ENCODE results near the gene HEATR5A.
"Not testable (repeated sequence)": the region's sequence is repeated elsewhere in the genome, so short reads cannot be mapped to it uniquely, and the experiment has no call there.

Gene HEATR5A

GRCh38 chr14:31420319-31421111, at the start of gene HEATR5A:
Gene HEATR5A (minus strand): TSS chr14:31420550. CDS start chr14:31402975, 17,575 bp downstream.
- peak; percentile 93 for DNase-seq (ENCODE audit: low spot score)

DNA sequence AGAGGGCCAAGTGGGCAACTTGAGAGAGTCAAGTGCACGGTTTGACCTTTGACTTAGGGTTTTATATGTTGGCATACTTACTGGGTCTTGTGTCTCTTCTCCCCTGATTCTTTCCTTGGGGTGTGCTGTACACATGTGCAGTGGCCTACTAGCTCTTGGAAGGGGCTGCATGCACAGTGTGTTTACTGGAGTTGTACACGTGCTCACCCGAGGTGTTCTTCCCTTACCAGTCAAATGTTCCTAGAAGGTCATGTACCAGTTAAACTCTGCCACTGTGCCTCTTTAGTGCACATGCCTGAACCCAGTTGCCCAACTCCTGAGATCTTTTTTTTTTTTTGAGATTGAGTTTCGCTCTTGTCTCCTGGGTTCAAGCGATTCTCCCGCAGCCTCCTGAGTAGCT, 46.2 kb upstream of the HEATR5A start:
- DNase-seq (ENCODE audit: low spot score), result no peak

DNA sequence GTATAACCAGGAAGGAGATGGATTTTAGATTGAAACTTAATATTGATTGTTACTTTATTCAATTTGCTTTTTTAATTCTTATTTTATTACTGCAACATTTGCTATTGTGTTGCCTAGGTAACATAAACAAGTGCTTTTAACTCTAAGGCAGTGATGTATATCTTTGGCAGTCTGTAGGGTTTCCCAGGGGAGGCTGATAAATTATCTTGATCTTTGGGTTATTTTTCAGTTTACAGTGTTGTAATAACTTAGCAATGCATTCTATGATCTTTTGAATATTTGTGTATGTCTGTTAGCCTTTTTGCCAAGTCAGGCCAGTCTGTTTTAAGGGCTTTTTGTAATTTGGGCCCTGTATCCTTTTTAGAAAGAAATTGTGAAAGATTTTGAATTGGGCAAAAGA, 44.8 kb upstream of the HEATR5A start:
- no peak for DNase-seq (ENCODE audit: low spot score)

GRCh38 chr14:31462450-31462849, 42.1 kb upstream of the HEATR5A start:
- not testable (repeated sequence) for DNase-seq (ENCODE audit: low spot score)

DNA sequence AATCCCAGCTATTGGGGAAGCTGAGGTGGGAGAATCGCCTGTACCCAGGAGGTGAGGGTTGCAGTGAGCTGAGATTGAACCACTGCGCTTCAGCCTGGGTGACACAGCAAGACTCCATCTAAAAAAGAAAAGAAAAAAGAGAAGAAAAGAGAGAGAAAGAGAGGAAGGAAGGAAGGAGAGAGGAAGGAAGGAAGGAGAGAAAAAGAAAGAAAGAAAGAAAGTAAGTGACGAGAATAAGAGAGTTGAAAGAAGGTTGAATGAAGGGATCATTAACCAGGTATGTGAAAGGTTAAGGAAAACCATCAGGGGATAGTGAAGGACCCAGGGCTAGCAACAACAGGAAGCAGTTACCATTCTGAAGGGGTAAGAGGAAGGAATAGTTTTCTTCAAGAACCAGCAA, 41.2 kb upstream of the HEATR5A start:
- no peak for DNase-seq (ENCODE audit: low spot score)

- DNase-seq (ENCODE audit: low spot score), result no peak
These were observed 37.6 kb upstream of the HEATR5A start for GRCh38 chr14:31457665-31458659.

GRCh38 chr14:31456841-31457664, 36.7 kb upstream of the HEATR5A start, which contains the start of gene DTD2:
Gene DTD2 (minus strand): TSS chr14:31457506. CDS start chr14:31457393, 113 bp downstream.
- peak; percentile 94 for DNase-seq (ENCODE audit: low spot score)

DNA sequence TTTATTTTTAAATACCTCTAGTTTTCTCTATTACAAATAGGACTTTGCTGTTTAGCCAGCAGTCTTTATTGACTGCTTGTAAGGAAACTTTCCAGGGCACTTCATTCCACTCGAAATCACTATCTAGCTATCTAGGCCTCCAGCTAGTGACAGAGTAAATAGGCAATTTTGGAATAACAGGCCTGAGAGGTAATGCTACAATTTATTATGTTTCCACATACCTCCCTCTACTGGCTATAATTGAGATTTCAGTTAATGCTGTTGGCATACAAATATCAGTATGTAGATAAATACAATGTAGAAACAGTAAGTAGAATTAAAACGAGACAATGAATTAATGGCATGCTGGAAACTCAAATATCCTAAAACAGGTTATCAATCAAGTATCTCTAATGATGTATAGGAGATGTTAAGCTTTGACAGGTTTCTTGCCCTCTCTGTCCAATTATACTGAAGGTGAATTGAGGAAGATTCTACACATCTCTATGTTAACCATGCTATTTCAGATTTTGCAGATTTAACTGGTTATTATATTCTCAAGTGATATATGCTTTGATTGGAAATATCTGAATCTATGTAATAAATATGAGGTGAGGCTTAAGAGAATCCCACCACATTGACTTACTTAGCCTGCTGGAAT, 29.7 kb upstream of the HEATR5A start:
- DNase-seq (ENCODE audit: low spot score), result peak; percentile 31

DNA sequence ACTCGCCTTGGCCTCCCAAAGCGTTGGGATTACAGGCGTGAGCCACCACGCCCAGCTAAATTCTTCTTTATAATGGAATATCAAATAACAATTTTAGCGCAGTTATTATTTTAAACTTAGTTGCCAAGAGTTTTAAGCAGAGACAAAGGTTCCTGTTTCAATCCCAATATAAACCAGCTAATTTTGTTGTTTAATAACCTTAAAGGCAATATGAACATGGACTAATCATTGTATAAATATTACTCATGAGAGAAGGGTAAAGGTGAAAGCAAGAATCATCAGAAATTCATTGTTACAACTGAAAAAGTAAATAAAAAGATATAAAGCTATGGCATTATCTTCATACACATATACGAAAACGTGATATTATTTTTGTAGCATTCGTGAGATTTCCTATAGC, 28.8 kb upstream of the HEATR5A start:
- no peak for DNase-seq (ENCODE audit: low spot score)

- no peak for DNase-seq (ENCODE audit: low spot score)
These were observed 25.4 kb upstream of the HEATR5A start for GRCh38 chr14:31445703-31446102.

DNA sequence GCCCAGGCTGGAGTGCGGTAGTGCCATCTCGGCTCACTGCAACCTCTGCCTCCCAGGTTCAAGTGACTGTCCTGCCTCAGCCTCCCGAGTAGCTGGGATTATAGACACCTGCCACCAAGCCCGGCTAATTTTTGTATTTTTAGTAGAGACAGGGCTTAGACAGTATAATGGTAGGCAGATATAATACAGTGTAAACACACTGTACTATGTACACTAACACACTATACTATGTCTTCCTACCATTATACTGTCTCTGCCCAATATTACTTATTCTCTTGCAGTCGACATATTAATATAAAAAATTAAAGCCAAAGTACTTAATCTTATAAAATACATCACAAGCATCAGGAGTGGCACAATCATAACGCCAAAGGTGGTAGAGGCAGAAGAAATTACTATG, 21.9 kb upstream of the HEATR5A start:
- DNase-seq (ENCODE audit: low spot score), result no peak

DNA sequence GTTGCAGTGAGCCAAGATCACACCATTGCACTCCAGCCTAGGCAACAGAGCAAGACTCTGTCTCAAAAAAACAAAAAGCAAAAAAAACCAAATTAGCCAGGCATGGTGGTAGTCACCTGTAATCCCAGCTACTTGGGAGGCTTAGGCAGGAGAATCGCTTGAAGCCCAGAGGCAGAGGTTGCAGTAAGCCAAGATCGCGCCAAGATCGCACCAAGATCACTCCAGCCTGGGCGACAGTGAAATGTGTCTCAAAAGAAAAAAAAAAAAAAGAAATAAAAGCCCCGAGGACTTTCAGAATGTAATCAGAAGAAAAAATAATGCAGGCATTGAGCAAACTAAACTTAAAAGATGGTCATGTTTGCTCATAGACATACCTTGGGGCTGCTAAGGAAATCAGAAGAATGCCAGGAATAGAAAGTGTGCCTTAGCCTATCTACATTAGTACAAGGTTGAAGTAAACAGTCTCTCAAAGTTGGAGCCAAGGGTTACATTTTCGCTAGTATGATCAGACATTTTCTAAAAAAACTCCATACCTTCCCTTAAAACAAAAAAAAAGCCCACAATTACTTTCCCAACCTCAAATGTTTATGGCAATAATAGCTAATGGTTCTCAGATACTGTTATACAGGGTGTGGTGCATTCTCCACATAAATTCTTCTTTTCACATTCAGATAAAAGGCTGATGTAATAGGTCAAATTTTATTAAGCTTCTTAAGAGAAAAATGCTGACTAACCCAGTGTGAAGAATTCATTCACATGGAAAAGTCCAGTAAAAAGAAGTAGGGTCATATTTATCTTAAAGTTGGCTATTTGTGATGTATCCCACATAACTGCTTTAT, 21.1 kb upstream of the HEATR5A start:
- DNase-seq (ENCODE audit: low spot score), result no peak

- no peak for DNase-seq (ENCODE audit: low spot score)
These were observed 19.9 kb upstream of the HEATR5A start for GRCh38 chr14:31440280-31440679.

DNA sequence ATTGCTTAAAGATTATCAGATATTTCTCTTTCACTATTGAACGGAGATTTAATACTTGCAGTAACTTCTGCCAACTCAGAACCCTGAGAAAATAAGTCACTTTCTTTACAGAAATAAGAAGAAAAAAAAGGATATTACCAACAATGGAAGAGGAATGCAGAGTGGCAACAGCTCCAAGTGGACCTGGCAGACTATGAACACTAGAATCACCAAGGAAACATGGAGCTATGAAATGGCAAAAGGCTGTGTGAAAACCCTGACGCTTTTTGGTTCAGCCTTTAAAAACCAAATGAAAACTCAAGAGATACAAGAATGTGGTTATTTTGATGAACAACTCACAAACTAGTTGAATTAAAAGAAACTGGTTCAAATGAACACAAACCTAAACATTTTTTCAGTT, 19.2 kb upstream of the HEATR5A start:
- DNase-seq (ENCODE audit: low spot score), result no peak

GRCh38 chr14:31437045-31437691, 16.8 kb upstream of the HEATR5A start:
- DNase-seq (ENCODE audit: low spot score), result not testable (repeated sequence)

DNA sequence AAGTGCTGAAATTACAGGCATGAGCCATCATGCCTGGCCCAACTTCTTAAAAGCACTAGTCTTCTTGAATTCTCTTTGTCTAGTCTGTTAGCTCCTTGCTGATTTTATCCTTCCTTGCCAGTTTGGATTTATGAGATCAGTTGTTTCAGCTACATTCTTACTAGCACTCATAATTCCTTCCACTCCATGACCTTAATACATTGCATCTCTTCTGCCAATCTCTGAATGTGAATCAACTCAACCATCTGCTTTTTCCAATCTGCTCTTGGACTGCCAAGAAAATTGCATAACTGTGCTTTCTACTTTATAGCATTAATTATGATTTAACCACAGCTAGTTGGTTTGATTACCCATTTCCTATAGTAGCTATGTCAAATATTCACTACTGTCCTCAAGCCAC, 14.9 kb upstream of the HEATR5A start:
- no peak for DNase-seq (ENCODE audit: low spot score)

- no peak for DNase-seq (ENCODE audit: low spot score)
These were observed 10.4 kb upstream of the HEATR5A start for GRCh38 chr14:31430634-31431264.

GRCh38 chr14:31429791-31430190, 9.4 kb upstream of the HEATR5A start:
- no peak for DNase-seq (ENCODE audit: low spot score)

DNA sequence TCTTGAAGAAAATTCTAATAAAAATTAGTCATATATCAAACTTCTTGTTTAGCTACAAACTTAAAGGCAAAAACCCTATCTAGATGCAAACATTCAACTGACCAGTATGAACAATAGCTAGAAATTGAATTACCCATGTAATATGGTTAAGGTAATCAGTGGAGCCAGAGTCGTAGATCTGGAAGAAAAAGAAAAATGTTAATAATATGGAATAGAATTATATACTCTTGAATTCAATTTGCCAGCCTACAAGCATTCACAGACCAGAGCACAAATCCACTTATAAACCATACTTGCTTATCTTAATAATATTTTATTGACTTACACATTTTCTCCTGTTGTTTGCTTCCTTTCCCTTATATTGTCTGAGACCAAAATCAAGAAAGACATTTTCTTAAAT, 7.7 kb upstream of the HEATR5A start:
- no peak for DNase-seq (ENCODE audit: low spot score)

Measured in CD4-positive, alpha-beta T cell treated with Interleukin-2 at 100 ng/mL for 4 hours (primary cell).